Prostate gland (tissue), 2 donors: Measurements from ENCODE around the gene RLF. TPM values are rescaled to one million over a fixed set of nuclear protein-coding genes. Genes with fewer than 3 reads are reported as not detected.
"Not testable (repeated sequence)": the region's sequence is repeated elsewhere in the genome, so short reads cannot be mapped to it uniquely, and the experiment has no call there.

ENCODE experiments used
- DNase-seq: peaks from one replicate; pipeline ENCODE4 v3.0.0-alpha.2; 2019; ENCODE audit warnings: low spot score
- H3K27ac ChIP-seq, 2 donors: fragments of 200-600 bp; sonication (generic); 2 replicates each; pipeline ENCODE4 v1.5.1; 2017 to 2019
- H3K27me3 ChIP-seq: fragments of 200-600 bp; sonication (generic); replicated peaks from 2 replicates; pipeline ENCODE4 v1.5.1; 2019; ENCODE audit not compliant: insufficient read depth
- H3K36me3 ChIP-seq, 2 donors: fragments of 200-600 bp; sonication (generic); 1 replicate in 1 of 2; 2 replicates in 1 of 2; pipeline versions ENCODE4 v1.5.1 to v1.8.1; 2017 to 2019
- H3K4me1 ChIP-seq: fragments of 200-600 bp; sonication (generic); replicated peaks from 2 replicates; pipeline ENCODE4 v1.5.1; 2019
- H3K4me3 ChIP-seq, 2 donors: fragments of 200-600 bp; sonication (generic); 2 replicates each; pipeline ENCODE4 v1.5.1; 2017 to 2019
- H3K9me3 ChIP-seq: fragments of 200-600 bp; sonication (generic); 2 replicates; pipeline ENCODE4 v1.5.1; 2017
- POLR2A ChIP-seq: fragments of 450-650 bp; IDR thresholded peaks from one replicate; pipeline ENCODE4 v1.6.1; 2016; ENCODE audit warnings: antibody characterized with exemption, mild to moderate bottlenecking
- POLR2AphosphoS5 ChIP-seq: sonication (generic); formaldehyde crosslinking; IDR thresholded peaks from one replicate; pipeline ENCODE4 v1.6.1; 2017; ENCODE audit warnings: antibody characterized with exemption
- WGBS: methylation state at CpG from one replicate; pipeline ENCODE4 v1.1.5; 2018; 5-methylcytosine and 5-hydroxymethylcytosine counted together
- intact Hi-C: fragments of 100-400 bp; cut with DNase I; formaldehyde crosslinking; loops from one replicate; pipeline ENCODE4 v1.14.2; 2022
- total RNA-seq, 2 donors: library from RNA; depleted of rRNA; stranded (reverse); fragments of >200 nt; gene quantifications; one replicate each; pipeline ENCODE4 v1.1.0, GENCODE V29; 2016
- TF ChIP-seq, protein P1 (sequence below), 4 experiments: fragments of 200-600 bp in 2 of 4; fragments of 450-650 bp in 2 of 4; sonication (generic) in 2 of 4; IDR thresholded peaks; 1 replicate in 3 of 4; 2 replicates in 1 of 4; pipeline ENCODE4 v1.5.1; 2016 to 2019; ENCODE audit warnings: antibody characterized with exemption in 4 of 4, mild to moderate bottlenecking in 2 of 4, moderate library complexity in 2 of 4

RLF gene
- total RNA-seq, 2 donors from 2014 or later = 12.4 to 19.8 TPM

DNA sequence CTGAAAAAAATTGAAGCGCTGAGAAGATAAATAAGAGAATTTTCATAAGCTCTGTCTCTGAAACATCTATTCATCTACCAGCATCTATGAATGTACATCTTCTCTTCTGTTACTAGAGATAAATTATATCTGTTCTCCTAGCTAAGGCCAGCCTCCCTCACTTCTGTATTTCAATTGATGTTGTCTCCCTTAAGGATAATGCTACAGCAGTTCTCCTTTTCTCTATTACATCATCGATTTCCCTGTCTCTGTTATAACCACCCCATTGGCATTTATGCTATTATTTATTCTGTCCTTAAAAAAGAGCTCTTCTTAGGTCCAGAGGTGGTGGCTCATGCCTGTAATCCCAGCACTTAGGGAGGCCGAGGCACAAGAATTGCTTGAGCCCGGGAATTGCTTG, 43.7 kb downstream of the RLF start:
- intact Hi-C loops = no loop called here
- 97% methylated on average over 4 of the region's 4 CpGs for WGBS
- DNase-seq = no peak
- no peaks in the 10 kb centered on the region for H3K9me3 ChIP-seq
- no peaks in the 10 kb centered on the region for H3K36me3 ChIP-seq
- no peaks in the 10 kb centered on the region for H3K4me1 ChIP-seq
- H3K4me3 ChIP-seq = no peak overlapping the region
- no peak overlapping the region for H3K27ac ChIP-seq
- TF ChIP-seq, protein P1, sequence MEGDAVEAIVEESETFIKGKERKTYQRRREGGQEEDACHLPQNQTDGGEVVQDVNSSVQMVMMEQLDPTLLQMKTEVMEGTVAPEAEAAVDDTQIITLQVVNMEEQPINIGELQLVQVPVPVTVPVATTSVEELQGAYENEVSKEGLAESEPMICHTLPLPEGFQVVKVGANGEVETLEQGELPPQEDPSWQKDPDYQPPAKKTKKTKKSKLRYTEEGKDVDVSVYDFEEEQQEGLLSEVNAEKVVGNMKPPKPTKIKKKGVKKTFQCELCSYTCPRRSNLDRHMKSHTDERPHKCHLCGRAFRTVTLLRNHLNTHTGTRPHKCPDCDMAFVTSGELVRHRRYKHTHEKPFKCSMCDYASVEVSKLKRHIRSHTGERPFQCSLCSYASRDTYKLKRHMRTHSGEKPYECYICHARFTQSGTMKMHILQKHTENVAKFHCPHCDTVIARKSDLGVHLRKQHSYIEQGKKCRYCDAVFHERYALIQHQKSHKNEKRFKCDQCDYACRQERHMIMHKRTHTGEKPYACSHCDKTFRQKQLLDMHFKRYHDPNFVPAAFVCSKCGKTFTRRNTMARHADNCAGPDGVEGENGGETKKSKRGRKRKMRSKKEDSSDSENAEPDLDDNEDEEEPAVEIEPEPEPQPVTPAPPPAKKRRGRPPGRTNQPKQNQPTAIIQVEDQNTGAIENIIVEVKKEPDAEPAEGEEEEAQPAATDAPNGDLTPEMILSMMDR (IDR thresholded peaks at IDR 0.05) = no peak
- TF ChIP-seq POLR2A (no peak), POLR2AphosphoS5 (no peak)
- H3K27me3 ChIP-seq = no peaks in the 10 kb centered on the region

DNA sequence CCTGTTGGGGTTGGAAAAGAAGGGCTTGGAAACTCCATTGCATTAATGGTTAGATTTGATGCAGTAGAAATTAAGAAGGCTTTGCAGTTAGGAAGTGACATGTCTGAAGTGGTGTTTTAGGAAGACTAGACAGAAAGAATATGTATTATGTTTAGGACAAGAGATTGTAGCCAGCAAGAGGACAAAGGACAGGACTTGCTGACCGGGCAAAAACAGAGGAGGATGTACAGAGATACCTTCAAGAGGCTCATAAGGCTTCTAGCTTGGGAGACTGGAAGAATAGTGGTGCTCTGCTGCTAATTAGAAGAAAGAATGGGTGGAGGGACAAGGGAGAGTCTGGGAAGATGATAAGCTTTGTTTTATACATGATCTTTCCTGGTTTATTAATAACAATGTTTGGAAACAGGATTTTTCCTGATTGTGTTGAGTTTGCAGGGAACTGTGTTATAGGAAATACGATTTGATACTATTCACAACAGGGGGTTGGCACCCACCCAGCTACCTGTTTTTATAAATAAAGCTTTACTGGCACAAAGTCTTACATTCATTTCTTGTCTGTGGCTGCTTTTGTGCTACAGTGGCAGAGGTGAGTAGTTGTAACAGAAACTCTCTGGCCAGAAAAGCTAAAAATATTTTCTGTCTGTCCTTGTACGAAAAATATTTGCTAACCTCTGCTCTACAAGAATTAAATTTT, 49.5 kb downstream of the RLF start:
- H3K4me3 ChIP-seq = no peak overlapping the region
- no peaks in the 10 kb centered on the region for H3K27me3 ChIP-seq
- no peaks in the 10 kb centered on the region for H3K9me3 ChIP-seq
- 89% methylated on average over 3 of the region's 3 CpGs for WGBS
- H3K36me3 ChIP-seq = no peaks in the 10 kb centered on the region
- no peak overlapping the region for H3K27ac ChIP-seq
- intact Hi-C loops = no loop called here
- H3K4me1 ChIP-seq = no peaks in the 10 kb centered on the region
- DNase-seq = no peak
- TF ChIP-seq POLR2A (no peak), POLR2AphosphoS5 (no peak)
- TF ChIP-seq, protein P1 (IDR thresholded peaks at IDR 0.05) = no peak

DNA sequence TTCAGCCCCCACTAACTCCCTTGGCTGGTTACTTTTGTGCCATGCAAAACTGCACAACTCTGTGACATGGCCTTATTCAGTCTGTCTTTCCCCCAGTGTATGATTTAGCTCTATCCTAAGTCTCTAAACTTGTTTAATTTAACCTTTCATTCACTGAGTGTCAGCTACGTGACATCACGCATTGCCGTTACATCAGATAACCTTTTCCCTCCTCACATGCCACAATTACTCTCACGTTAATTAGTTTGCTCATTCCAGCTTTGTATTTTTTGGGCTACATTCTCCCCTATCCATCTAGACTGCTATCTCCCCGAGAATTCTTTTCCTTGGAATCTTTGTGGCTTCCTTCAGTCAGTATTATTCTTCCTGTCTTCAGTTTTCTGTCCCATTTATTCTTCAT, 57.1 kb downstream of the RLF start:
- H3K27ac ChIP-seq = no peak overlapping the region
- 93% methylated on average over 5 of the region's 5 CpGs for WGBS
- no peaks in the 10 kb centered on the region for H3K9me3 ChIP-seq
- no peaks in the 10 kb centered on the region for H3K27me3 ChIP-seq
- no peak for TF ChIP-seq POLR2A
- no peak for TF ChIP-seq POLR2AphosphoS5
- TF ChIP-seq, protein P1 (IDR thresholded peaks at IDR 0.05) = no peak
- no peak overlapping the region for H3K4me3 ChIP-seq
- no peaks in the 10 kb centered on the region for H3K4me1 ChIP-seq
- intact Hi-C loops = no loop called here
- DNase-seq = no peak
- H3K36me3 ChIP-seq = no peaks in the 10 kb centered on the region

DNA sequence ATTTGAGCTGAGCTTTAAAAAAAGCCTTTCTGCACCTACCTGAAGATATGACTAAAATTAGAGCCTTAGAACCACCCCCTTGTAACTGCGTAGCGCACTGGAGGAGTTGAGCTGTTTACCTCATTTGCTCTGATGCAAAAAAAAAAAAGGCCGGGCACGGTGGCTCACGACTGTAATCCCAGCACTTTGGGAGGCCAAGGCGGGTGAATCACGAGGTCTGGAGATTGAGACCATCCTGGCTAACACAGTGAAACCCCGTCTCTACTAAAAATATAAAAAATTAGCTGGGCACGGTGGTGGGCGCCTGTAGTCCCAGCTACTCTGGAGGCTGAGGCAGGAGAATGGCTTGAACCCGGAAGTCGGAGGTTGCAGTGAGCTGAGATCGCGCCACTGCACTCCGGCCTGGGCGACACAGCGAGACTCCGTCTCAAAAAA, 60.3 kb downstream of the RLF start:
- DNase-seq, H3K9me3 ChIP-seq, H3K36me3 ChIP-seq, H3K4me3 ChIP-seq, H3K4me1 ChIP-seq, intact Hi-C loops, H3K27me3 ChIP-seq, H3K27ac ChIP-seq: not testable (repeated sequence)
- WGBS = 94% methylated on average over 18 of the region's 18 CpGs

DNA sequence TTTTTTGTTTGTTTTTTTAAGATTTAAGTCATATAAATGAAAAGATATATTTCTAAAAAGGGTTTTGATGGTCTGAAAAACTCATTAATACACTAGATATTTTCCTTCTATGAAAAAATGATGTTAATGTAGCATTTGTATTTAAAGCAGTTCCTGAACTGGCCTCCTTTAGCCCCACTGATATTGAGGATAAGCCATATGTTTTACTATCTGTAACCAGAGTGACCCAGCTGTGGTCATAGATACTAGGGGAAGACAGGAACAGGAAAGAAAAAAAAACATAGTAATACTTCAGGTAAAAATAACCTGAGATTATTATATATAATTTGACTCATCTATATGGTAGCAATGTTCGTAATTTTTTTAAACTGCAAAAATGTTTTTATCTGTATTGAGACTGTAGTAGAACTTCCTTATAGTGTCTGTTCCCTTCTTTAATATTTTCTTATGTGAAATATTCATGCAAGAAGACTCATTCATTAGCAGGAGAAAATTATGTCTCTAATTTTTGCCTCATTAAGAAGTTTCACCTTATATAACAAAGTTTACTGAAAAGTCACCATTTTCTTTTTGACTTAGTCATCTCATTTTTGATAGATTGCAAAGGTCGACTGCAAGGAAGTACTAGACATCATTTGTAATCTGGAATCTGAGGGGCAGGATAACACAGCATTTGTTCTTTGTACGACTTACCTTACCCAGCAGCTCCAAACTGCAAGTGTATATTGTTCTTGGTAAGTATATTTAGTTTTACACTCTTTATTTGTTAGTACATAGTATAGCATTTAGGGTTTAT, 61.0 kb downstream of the RLF start:
- WGBS = 76% methylated on average over 3 of the region's 3 CpGs
- no peak for DNase-seq
- H3K27ac ChIP-seq = no peak overlapping the region
- no peaks in the 10 kb centered on the region for H3K27me3 ChIP-seq
- intact Hi-C loops = no loop called here
- TF ChIP-seq POLR2AphosphoS5 (no peak), POLR2A (no peak)
- TF ChIP-seq, protein P1 (IDR thresholded peaks at IDR 0.05) = no peak
- H3K4me3 ChIP-seq = no peak overlapping the region
- H3K4me1 ChIP-seq = no peaks in the 10 kb centered on the region
- H3K9me3 ChIP-seq = no peaks in the 10 kb centered on the region
- H3K36me3 ChIP-seq = no peaks in the 10 kb centered on the region
